Breast epithelium (tissue), 3 donors: Measurements from ENCODE around the gene TFPT.

Experiments used
- CTCF ChIP-seq, 3 donors: fragments of 450-650 bp; IDR thresholded peaks; one replicate each; pipeline ENCODE4 v1.5.1; 2016 to 2017; ENCODE audit warnings: antibody characterized with exemption in 3 of 3, mild to moderate bottlenecking in 3 of 3, moderate library complexity in 3 of 3
- POLR2AphosphoS5 ChIP-seq, 3 donors: sonication (generic); formaldehyde crosslinking; IDR thresholded peaks; one replicate each; pipeline ENCODE4 v1.6.1; 2017; ENCODE audit warnings: antibody characterized with exemption in 3 of 3

- TF ChIP-seq CTCF (IDR thresholded peaks at IDR 0.05), result no peak
- no peak for TF ChIP-seq POLR2AphosphoS5 (IDR thresholded peaks at IDR 0.05)
These were observed 33.8 kb upstream of the TFPT start for GRCh38 chr19:54149021-54149812.
